CD4-positive, alpha-beta memory T cell (primary cell): ENCODE measurements around the gene NUDT5. TPM values are rescaled to one million over a fixed set of nuclear protein-coding genes. Genes with fewer than 3 reads are reported as not detected.
A peak's percentile ranks its signal among the peaks of the same experiment; 100 is the strongest.

Experiments
- CTCF ChIA-PET: fragments of 350-600 bp; sonication (Branson Sonifier 250); formaldehyde crosslinking; loops from one replicate; lab custom pipeline; 2021; ENCODE audit warnings: inconsistent platforms; ENCODE audit not compliant: partially characterized antibody; lab: Charles Lee
- POLR2A ChIA-PET: fragments of 350-600 bp; sonication (Branson Sonifier 250); formaldehyde crosslinking; loops from one replicate; lab custom pipeline; 2021; ENCODE audit not compliant: partially characterized antibody; lab: Charles Lee
- DNase-seq, 5 donors: peaks; one replicate each; pipeline versions ENCODE4 v3.0.0 to v3.0.0-alpha.2; 2020 to 2022; ENCODE audit warnings: mixed read lengths in 1 of 5
- H3K27ac ChIP-seq: one replicate; pipeline ENCODE4 v1.7.0; 2013; ENCODE audit warnings: low read depth, low read length
- H3K27me3 ChIP-seq: 2 replicates; pipeline ENCODE4 v1.7.0; 2013; ENCODE audit warnings: mild to moderate bottlenecking, low read length, moderate library complexity; ENCODE audit not compliant: insufficient read depth
- H3K36me3 ChIP-seq: 2 replicates; pipeline ENCODE4 v1.7.0; 2013; ENCODE audit warnings: mild to moderate bottlenecking, low read length, moderate library complexity; ENCODE audit not compliant: insufficient read depth
- H3K4me1 ChIP-seq: 2 replicates; pipeline ENCODE4 v1.7.0; 2013; ENCODE audit warnings: mild to moderate bottlenecking, low read length, moderate library complexity; ENCODE audit not compliant: insufficient read depth
- H3K4me3 ChIP-seq, 2 donors: one replicate each; pipeline ENCODE4 v1.7.0; 2013; ENCODE audit warnings: low read length in 2 of 2, mild to moderate bottlenecking in 1 of 2
- H3K9me3 ChIP-seq, 2 donors: one replicate each; pipeline ENCODE4 v1.7.0; 2013; ENCODE audit warnings: low read length in 2 of 2, control low read depth in 1 of 2; ENCODE audit not compliant: control insufficient read depth in 1 of 2
- H3K27ac Mint-ChIP-seq, 7 donors: one replicate each; pipeline ENCODE4 v1.8.0; 2020 to 2021; ENCODE audit warnings: mixed read lengths in 7 of 7, mild to moderate bottlenecking in 6 of 7, inconsistent platforms in 3 of 7, moderate library complexity in 3 of 7
- H3K27me3 Mint-ChIP-seq, 2 donors: one replicate each; pipeline ENCODE4 v1.8.0; 2020 to 2021; ENCODE audit warnings: mixed read lengths in 2 of 2
- H3K36me3 Mint-ChIP-seq, 2 donors: one replicate each; pipeline ENCODE4 v1.8.0; 2020 to 2021; ENCODE audit warnings: mixed read lengths in 2 of 2, inconsistent platforms in 1 of 2, mild to moderate bottlenecking in 1 of 2
- H3K4me1 Mint-ChIP-seq, 4 donors: one replicate each; pipeline ENCODE4 v1.8.0; 2020 to 2021; ENCODE audit warnings: mixed read lengths in 4 of 4, mild to moderate bottlenecking in 1 of 4
- H3K4me3 Mint-ChIP-seq, 8 donors: one replicate each; pipeline ENCODE4 v1.8.0; 2020 to 2021; ENCODE audit warnings: mixed read lengths in 8 of 8, mild to moderate bottlenecking in 7 of 8, moderate library complexity in 6 of 8, inconsistent platforms in 3 of 8
- H3K9me3 Mint-ChIP-seq, 8 donors: one replicate each; pipeline ENCODE4 v1.8.0; 2020 to 2021; ENCODE audit warnings: mixed read lengths in 8 of 8, mild to moderate bottlenecking in 5 of 8, inconsistent platforms in 3 of 8, moderate library complexity in 1 of 8
- intact Hi-C: fragments of 100-400 bp; cut with micrococcal nuclease; formaldehyde crosslinking; loops from one replicate; pipeline ENCODE4 v1.15.1; 2023
- polyA plus RNA-seq, 2 donors: library from polyadenylated mRNA; unstranded; fragments of 300-500 nt; fragmentation: Illumina TruSeq; gene quantifications; one replicate each; pipeline ENCODE4 v1.2.3, GENCODE V29; 2021
- total RNA-seq, 2 experiments: library from RNA; stranded (reverse); gene quantifications; one replicate each; pipeline ENCODE4 v1.2.3, GENCODE V29; 2021

The NUDT5 gene
- total and polyA plus RNA-seq, 4 experiments from 2014 or later = 55.6 to 69.4 (median 58.4) TPM

DNA sequence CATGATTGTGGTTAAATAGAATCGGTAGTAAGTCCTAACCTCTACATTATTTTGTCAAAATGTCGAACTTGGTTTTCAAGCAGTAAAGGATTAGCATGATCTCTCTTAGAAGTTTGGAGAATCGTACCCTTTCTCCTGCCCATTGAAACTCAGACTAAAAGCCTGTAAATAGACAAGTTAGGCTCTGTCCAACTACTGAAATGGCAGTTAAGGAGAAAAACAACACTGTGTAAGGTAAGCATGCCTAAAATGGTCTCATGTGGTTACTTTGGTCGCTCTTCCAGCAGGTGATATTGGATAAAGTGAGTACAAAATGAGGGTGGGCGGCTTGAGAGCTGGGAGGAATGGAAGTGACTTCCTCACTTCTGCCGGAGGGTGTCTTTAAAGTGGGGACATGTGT, 41.2 kb downstream of the NUDT5 start:
- Mint-ChIP-seq H3K36me3 (peaks cover 32 to 53% of the 10 kb centered on the region in 2 donors), H3K27ac (peak overlapping the region in 2 of 7 donors; percentile 5 to 25)

DNA sequence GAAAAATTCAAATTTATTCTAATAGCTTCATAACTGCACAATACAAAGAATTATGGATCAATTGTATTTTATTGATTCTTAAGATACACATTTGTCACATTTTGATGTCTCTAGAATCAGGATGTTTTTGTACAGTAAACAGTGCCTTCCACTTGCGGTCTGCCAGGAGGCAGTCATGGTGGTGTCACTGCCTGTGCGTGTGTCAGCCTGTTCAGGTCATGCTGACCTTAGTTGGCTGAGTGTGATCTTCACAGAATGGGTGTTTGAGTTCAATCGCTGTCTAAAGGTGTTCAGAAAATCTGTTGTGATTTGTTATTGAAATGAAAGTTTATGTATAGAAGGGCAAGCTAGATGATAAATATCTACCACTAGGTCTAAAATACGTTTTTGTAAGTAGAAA, 45.5 kb downstream of the NUDT5 start:
- peaks cover 0 to 5% (median 0%) of the 10 kb centered on the region in 4 donors for H3K4me1 Mint-ChIP-seq
- Histone ChIP-seq H3K27ac (no peak overlapping the region), H3K4me3 (no peak overlapping the region), H3K36me3 (peaks cover 11% of the 10 kb centered on the region), H3K4me1 (no peaks in the 10 kb centered on the region), H3K9me3 (no peaks in the 10 kb centered on the region), H3K27me3 (no peaks in the 10 kb centered on the region)
- H3K27me3 Mint-ChIP-seq = no peaks in the 10 kb centered on the region
- no peak overlapping the region for H3K27ac Mint-ChIP-seq
- no peak overlapping the region for H3K4me3 Mint-ChIP-seq
- CTCF ChIA-PET = no interaction called here
- POLR2A ChIA-PET = no interaction called here
- intact Hi-C loops = no loop called here
- peaks cover 24 to 48% of the 10 kb centered on the region in 2 donors for H3K36me3 Mint-ChIP-seq
- DNase-seq = no peak
- H3K9me3 Mint-ChIP-seq = no peaks in the 10 kb centered on the region

More for the DNA sequence above, 41.2 kb downstream of the NUDT5 start:
- H3K4me3 ChIP-seq = no peak overlapping the region
- no peaks in the 10 kb centered on the region for H3K4me1 ChIP-seq
- H3K27ac ChIP-seq = no peak overlapping the region
- H3K27me3 Mint-ChIP-seq = no peaks in the 10 kb centered on the region
- DNase-seq = no peak
- no peaks in the 10 kb centered on the region for H3K9me3 ChIP-seq
- peaks cover 14% of the 10 kb centered on the region for H3K36me3 ChIP-seq
- H3K4me1 Mint-ChIP-seq = peaks cover 0 to 7% (median 0%) of the 10 kb centered on the region in 4 donors
- H3K4me3 Mint-ChIP-seq = no peak overlapping the region
- H3K9me3 Mint-ChIP-seq = no peaks in the 10 kb centered on the region
- intact Hi-C loops = no loop called here
- POLR2A ChIA-PET = no interaction called here
- no peaks in the 10 kb centered on the region for H3K27me3 ChIP-seq
- CTCF ChIA-PET = no interaction called here

DNA sequence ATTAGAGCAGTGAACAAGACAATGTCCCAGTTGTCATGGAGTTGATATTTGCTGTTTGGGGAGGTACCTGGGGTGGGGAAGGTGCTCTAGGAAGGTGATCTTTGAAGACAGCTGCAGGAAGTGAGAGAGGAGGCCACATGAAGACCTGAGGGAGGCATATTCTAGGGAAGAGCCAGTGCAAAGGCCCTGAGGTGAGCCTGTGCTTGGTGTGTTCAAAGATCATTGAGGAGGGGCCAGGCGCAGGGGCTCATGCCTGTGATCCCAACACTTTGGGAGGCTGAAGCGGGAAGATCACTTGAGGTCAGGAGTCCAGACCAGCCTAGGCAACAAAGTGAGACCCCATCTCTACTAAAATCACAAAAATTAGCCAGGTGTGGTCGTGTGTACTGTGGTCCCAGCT, 51.2 kb downstream of the NUDT5 start:
- Mint-ChIP-seq H3K9me3 (no peaks in the 10 kb centered on the region), H3K27me3 (no peaks in the 10 kb centered on the region), H3K27ac (peak overlapping the region in 1 of 7 donors; percentile 68), H3K4me1 (peaks cover 0 to 3% (median 0%) of the 10 kb centered on the region in 4 donors), H3K36me3 (peaks cover 43 to 56% of the 10 kb centered on the region in 2 donors), H3K4me3 (no peak overlapping the region)
- CTCF ChIA-PET = no interaction called here
- POLR2A ChIA-PET = no interaction called here
- intact Hi-C loops = no loop called here
- no peaks in the 10 kb centered on the region for H3K27me3 ChIP-seq
- H3K9me3 ChIP-seq = no peaks in the 10 kb centered on the region
- H3K36me3 ChIP-seq = peaks cover 14% of the 10 kb centered on the region
- H3K4me1 ChIP-seq = no peaks in the 10 kb centered on the region
- no peak overlapping the region for H3K4me3 ChIP-seq
- no peak for DNase-seq
- no peak overlapping the region for H3K27ac ChIP-seq

DNA sequence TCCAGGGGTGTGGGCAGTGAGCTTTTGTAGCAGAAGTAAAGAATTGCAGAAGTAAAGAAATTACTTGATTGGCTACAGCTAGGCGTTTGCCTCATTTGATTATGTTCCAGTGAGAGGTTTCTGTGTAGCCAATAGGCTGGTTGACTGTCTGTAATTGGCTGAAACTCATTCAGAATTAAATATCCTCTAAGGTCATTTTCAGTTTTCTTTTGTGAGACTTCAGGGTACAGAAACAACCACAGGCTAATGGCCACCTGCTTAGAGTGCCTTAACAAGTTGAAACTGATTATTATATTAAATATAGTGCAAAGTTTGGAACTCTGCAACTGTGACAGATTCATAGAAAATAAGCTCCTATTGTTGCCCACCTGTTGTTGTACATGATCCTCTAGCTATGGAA, 55.7 kb downstream of the NUDT5 start:
- CTCF ChIA-PET = no interaction called here
- H3K9me3 ChIP-seq = no peaks in the 10 kb centered on the region
- Mint-ChIP-seq H3K4me3 (no peak overlapping the region), H3K27me3 (no peaks in the 10 kb centered on the region), H3K36me3 (peaks cover 53 to 56% of the 10 kb centered on the region in 2 donors), H3K4me1 (peaks cover 0 to 3% (median 0%) of the 10 kb centered on the region in 4 donors), H3K27ac (no peak overlapping the region), H3K9me3 (no peaks in the 10 kb centered on the region)
- no peaks in the 10 kb centered on the region for H3K4me1 ChIP-seq
- H3K4me3 ChIP-seq = no peak overlapping the region
- POLR2A ChIA-PET = interaction anchor here (0.6 kb wide), 1 partner anchor 211 kb away, joined by 3 read pairs; no protein-coding TSS in a partner anchor
- intact Hi-C loops = no loop called here
- no peak overlapping the region for H3K27ac ChIP-seq
- no peaks in the 10 kb centered on the region for H3K27me3 ChIP-seq
- no peak for DNase-seq
- peaks cover 16% of the 10 kb centered on the region for H3K36me3 ChIP-seq

DNA sequence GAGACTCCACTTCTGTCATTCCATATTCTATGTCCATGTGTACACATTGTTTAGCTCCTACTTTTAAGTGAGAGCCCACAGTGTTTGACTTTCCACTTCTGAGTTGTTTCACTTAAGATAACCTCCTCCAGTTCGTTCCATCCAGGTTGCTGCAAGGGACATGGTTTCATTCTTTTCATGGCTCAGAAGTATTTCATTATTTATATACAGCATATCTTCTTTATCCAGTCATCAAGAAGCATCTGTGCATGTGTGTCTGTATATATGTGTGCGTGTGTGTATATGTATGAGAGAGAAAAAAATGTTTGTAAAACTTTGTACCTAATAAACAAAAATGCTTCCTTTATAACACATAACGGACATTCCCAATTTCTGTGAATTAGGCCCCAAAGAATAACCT, 60.1 kb downstream of the NUDT5 start:
- H3K27me3 ChIP-seq = no peaks in the 10 kb centered on the region
- DNase-seq = no peak
- intact Hi-C loops = no loop called here
- H3K4me3 Mint-ChIP-seq = no peak overlapping the region
- H3K27ac Mint-ChIP-seq = peak overlapping the region in 1 of 7 donors; percentile 10
- no peak overlapping the region for H3K27ac ChIP-seq
- ChIA-PET CTCF (no interaction called here), POLR2A (no interaction called here)
- H3K36me3 ChIP-seq = peaks cover 6% of the 10 kb centered on the region
- H3K9me3 Mint-ChIP-seq = no peaks in the 10 kb centered on the region
- no peaks in the 10 kb centered on the region for H3K9me3 ChIP-seq
- H3K4me1 Mint-ChIP-seq = peaks cover 2 to 12% (median 8%) of the 10 kb centered on the region in 4 donors
- peaks cover 8% of the 10 kb centered on the region for H3K4me1 ChIP-seq
- H3K36me3 Mint-ChIP-seq = peaks cover 19 to 34% of the 10 kb centered on the region in 2 donors
- no peak overlapping the region for H3K4me3 ChIP-seq
- no peaks in the 10 kb centered on the region for H3K27me3 Mint-ChIP-seq

DNA sequence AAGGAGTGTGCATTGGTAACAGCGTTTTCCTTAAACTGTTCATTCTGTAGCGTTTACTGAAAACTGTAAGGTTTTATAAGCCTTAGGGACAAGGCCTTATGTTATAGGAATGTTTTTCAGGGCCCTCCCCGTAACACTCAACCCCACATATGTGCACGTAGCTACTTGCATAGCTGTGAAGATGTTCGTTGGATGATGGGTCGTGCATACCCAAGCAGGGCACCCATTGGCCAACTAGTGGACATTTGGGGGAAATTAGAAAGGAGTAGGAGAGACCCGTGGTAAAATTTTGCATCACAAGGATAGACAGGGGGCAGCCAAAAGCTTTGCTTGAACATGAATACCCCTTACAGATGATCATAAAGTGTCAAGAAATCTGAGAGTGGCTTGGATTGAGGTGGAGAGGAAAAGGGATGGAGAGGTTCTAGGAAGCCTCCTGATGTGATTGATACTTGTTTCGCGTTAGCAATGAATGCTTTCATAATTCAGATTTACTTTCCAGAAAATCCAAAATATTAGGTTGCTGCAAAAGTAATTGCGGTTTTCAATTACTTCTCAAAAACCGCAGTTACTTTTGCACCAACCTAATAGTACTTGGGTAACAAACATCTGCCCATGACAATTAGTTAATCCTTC, 65.3 kb downstream of the NUDT5 start:
- POLR2A ChIA-PET = interaction anchor here (0.7 to 1.6 kb wide), 4 partner anchors 51 to 87 kb away, joined by 3 to 10 read pairs (median 4); partner anchors contain the start of genes CDC123, NUDT5 and UPF2
- H3K36me3 ChIP-seq = no peaks in the 10 kb centered on the region
- H3K9me3 ChIP-seq = no peaks in the 10 kb centered on the region
- peak overlapping the region; percentile 72 for H3K27ac ChIP-seq
- H3K4me3 Mint-ChIP-seq = peak overlapping the region; percentile 88 to 93 (median 91)
- intact Hi-C loops = loop anchor here (1.0 kb wide), 1 partner anchor 65 kb away; the partner anchor contains the start of gene NUDT5
- H3K4me3 ChIP-seq = peak overlapping the region; percentile 55 to 79
- peaks cover 11 to 33% (median 22%) of the 10 kb centered on the region in 4 donors for H3K4me1 Mint-ChIP-seq
- no peaks in the 10 kb centered on the region for H3K27me3 Mint-ChIP-seq
- H3K36me3 Mint-ChIP-seq = peaks cover under 1 to 16% of the 10 kb centered on the region in 2 donors
- H3K4me1 ChIP-seq = peaks cover 20% of the 10 kb centered on the region
- peak overlapping the region; percentile 66 to 96 (median 78) for H3K27ac Mint-ChIP-seq
- DNase-seq = peak; percentile 33 to 55 (median 36)
- no peaks in the 10 kb centered on the region for H3K27me3 ChIP-seq
- no peaks in the 10 kb centered on the region for H3K9me3 Mint-ChIP-seq
- CTCF ChIA-PET = no interaction called here
